GM19035 (cell line): ENCODE measurements around the gene SPATS1.

Source experiments
- ATAC-seq: cut with Tn5 transposase; IDR thresholded peaks from one replicate; pipeline ENCODE4 v1.9.1; 2021; ENCODE audit not compliant: unreplicated experiment

The SPATS1 gene, protein sequence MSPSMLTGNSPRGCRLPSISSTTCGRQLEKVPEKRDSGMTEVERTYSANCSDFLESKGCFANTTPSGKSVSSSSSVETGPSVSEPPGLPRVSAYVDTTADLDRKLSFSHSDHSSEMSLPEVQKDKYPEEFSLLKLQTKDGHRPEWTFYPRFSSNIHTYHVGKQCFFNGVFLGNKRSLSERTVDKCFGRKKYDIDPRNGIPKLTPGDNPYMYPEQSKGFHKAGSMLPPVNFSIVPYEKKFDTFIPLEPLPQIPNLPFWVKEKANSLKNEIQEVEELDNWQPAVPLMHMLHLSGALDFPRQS

DNA sequence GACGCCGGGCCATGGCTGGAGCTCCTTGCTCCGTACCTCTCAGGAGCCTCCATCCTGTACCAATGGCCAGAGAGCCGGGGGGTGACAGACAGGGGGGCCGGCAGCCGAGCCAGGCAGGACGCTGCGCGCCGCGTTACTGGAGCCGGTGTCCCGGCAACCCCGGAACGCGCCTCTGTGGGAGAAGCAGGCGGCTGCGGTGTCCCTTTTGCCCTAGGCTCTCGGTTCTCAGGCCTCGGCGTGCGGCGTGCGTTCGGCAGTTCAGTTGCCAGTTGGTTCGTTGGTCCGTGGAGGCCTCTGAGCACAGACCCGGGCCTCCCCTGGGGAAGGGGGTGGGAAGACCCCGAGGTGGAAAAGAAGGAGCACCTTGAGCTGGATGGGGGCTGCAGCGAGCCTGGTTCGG is at the start of gene SPATS1:
Gene SPATS1 (plus strand): TSS at position 162 of the 400 bp plus-strand sequence. CDS start 446 bp downstream, outside the sequence.
- ATAC-seq = no peak

DNA sequence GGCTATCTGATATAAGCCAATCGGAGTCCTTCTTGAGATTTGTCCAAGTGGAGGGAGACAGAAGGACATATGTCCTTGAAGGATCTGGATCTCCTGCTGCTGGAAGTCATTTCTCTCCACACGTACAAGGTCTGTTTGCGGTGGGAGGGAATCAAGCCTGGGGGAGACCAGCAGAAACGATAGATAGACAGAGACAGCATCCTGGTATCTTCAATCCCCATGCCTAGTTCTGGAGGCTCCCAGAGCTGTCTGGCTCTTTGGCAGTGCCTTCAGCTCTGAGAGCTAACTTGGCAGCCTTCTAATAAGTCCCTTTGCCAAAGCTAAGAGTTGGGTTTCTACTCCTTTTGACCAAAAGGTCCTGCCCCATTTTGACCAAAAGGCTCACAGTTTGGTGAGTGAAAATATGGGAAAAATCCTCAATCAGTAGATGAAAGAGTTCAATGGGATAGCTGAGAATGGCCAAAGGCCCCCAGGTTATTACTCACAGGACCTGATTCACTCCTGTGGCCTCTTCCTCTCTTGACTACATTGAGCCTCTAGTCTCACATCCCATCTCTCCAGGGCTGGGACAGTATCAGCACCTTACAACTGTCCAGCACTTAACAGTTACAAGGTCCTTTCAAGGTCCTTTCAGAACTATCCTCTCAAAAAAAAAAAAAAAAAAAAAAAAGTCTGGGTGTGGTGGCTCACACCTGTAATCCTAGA is 49.6 kb upstream of the SPATS1 start:
- ATAC-seq = no peak

DNA sequence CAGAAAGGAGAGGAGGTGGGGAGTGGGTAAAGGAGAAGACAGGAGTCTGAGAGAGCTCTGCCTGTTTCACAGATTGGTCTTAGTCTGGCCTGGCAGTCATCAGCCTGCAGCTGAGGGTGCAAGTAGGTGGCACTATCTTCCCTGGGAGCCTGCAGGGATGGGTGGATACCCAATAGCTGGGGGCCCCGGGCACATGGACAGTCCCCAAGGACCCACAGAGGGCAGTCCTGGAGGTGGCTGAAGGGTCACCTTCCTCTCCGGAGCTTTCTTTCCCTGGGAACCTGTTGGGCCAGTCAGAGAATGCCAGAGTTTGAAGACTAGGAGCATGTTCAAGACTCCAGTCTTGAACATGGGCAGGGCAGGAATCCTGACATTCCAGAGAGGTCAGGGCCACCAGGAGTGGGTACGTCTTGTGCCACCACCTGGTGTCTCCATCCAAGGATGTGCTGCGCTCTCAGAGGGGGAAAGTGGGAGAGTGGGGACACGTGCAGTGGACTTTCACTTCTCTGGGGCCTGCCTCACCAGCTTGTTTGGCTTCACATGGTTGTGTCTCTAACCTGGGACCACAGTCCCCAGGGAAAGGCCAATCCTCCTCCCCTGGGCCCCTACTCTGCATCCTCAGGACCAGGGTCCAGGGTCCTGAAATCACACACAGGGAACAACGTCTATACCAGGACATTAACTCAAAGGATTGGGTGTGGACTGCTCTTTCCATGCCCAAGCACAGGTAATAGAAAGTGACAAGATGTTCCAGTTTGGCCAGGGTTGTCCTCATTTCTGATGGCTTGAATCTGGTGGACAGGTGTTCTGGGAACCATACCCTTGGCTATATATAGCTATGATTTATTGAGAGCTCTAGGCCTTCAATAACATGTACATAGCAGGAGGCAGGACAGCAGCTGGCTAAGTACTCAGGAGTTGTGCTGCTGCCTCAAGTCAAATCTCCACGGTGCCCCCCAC is 47.3 kb upstream of the SPATS1 start:
- no peak for ATAC-seq

DNA sequence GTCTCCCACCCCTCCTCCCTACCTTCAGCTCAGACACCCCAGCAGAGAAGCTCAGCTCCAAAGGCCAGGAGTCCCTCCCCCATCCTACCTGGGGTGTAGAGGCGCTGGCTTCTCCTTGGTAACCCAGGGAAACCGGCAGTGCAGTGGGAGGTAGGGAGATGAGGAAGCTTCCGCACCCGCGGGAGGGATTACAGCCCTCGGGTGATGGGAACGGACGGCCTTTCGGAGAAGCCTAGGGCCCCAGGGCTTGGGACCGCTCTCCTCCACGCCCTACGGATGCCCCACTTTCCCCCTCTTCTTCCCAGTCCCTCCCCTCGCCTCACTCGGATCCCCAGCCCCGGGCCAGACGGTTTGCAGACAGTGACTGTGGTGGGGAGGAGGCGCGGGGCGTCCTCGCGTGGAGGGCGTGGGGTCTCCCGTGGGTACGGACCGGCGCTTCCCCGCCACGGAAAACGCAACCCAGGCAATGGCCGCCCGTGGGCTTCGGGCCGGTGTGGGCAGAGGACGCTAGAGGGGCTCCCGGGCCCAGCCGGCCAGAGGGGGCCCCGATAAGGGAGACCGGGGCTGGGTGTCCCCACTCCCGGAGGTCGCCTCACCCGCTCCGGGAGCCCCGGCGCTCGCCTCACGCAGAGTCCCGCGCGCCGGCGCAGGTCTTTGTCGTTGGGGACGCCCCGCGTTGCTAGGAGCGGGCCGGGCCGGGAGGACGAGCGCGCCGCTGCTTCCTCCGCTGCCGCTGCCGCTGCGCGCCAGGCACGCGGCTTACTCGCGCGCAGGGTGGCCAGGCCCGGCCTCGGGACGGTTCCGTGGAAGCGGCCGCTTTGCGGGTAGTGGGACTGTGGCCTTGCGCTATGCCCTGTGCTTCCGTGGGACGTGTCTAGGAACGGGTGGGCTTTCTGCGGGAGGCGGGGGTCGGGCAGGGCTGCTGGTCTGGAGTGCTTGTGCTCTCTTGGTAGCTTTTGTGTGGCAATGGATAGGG is 45.1 kb upstream of the SPATS1 start:
- ATAC-seq = no peak

DNA sequence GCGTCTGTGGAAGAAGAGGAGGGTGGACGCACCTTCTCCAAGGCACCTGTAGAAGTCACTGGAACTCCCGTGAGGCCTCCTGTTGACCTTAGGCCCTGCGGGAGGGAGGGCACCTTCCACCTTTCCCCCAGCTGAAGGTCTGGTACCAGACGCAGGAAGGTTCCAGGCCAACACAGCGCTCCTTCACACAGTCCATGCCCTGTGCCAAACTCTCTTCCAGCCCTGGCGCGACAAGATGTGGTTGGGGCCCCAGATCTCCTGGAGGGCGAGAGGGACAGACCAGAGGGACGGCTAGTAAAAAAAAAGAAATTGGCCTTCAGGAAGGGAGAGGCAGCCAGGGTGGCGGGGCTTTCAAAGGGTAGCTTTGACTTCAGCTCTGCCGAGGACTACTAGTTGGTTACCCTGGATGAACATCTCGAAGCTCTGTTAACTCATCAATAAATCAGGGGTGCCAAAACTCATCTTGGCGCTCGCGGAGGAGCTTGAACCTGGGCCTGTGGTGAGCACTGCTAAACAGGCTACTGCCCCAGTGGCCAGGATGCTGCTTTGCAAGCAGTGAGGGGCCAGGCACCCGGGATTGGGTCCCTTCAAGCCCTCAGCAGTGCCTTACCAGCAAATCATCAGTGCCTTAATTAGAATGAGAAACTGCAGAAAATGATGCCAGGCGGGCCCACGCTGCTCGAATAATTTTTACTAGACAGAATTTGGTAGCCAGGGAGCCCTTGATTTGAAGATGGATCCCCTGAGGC is 44.2 kb upstream of the SPATS1 start:
- ATAC-seq = no peak

DNA sequence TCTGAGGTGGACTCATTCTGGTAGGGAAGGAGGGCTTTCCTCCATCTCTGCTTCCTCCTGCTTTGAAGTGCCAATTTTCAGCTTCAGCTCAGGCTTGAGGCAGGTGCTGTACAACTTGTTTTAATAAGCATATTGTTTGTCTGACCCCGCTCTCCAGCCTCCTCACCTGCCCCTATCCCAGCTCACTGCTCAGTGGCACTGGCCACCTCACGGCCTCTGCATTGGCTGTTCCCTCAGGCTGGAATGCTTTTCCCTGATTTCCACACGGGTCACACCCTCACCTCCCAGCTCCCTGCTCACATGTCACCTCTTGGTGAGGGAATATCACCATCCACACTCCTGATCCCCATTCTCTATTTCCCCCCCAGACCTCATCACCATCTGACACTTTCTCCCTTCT is 43.6 kb upstream of the SPATS1 start:
- ATAC-seq = no peak

DNA sequence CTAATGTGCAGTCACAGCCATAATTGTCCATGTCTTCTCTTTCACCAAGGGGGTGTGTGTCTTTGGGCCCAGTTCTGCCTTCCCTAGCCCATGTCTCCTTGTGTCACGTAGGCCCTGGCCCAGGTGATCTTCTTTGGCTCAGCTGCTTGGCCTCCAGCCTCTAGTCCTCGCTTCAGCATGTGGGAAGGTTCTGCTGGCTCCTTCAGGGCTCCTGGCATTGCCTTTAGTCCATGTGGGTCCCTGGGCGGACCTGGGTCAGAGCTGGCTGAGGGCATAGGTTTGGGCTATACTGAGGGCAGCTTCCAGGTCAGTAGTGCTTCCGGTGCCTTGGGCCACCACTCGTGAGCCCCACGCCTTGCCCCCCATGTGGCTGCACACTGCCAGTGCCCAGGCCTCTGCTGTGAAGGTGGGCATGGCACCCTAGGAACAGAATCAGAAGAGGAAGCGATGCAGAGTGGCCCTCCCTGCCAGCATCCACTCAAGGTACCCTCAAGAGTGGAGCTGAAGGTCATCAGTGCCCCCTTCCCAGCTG is 42.1 kb upstream of the SPATS1 start:
- no peak for ATAC-seq

DNA sequence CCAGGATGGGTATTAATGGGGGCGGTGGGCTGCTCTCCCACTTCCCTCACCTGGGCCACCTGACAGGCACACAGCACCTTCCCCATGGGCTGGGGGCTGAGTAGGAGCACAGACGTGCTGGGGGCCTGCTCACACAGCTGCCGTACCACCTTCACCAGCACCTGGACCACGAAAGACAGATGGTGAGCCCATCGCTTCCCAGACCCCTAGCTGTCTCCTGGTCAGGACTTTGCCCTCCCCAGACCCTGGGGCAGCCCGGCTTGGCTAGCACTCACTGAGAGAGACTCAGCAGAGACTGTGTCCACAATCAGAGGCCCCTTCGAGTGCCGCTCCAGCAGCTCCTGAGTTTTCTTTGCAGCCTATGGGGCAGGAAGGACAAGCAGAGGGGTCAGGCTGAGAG is 41.3 kb upstream of the SPATS1 start:
- ATAC-seq = no peak

DNA sequence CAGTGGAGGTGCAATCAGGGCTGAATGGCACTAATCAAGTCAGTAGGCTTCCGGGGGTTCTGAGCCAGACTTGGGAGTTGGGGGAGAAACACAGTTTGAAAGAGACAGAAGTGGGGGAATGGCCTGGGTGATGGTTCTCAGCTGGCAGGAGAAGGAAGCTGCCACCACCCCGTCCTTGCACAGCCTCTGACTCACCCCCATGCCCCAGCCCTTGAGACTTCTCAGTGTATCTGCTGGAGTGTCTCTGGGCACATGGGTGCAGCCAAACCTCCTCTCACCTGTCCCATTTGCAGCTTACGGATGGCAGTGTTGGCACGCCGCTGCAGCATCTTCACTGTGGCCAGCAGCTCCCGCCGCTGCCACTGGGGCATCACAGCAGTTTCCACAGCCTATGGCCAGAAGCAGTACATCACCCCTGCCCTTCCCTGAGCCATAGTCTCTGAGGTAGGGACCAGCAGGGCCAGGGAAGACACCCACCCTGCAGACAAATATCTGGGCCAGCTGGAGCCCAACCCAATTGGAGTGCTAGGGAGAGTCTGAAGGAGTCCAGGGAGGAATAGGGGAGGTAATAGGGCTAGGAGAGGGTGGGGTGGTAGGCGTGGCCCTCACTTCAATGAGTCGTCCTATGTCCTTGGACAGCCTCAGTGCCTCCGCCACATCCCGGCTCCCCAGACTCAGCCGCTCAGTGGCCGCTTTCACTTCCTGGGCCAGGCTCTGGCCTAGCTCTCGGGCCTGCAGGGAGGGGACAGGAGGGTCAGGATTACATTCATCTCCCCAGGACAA is 40.5 kb upstream of the SPATS1 start:
- ATAC-seq = no peak

DNA sequence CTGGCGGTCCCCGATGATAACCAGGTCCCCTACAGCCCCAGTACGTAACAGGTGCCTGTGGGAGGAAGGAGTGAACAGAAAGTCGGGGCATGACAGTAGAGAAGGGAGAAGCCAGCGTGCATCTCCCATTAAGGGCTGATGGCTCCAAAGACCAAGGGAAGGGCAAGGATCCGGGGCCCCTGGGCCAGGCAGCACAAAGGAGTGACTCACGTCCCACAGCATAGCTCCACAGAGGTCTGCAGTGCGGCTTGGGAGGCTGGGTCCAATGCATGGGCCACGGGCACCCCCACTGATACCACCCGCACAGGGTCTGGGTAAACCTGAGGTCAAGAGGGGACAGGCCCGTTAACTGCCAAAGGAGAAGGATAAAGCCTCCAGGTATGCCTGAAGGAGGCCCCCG is 39.6 kb upstream of the SPATS1 start:
- ATAC-seq = no peak

DNA sequence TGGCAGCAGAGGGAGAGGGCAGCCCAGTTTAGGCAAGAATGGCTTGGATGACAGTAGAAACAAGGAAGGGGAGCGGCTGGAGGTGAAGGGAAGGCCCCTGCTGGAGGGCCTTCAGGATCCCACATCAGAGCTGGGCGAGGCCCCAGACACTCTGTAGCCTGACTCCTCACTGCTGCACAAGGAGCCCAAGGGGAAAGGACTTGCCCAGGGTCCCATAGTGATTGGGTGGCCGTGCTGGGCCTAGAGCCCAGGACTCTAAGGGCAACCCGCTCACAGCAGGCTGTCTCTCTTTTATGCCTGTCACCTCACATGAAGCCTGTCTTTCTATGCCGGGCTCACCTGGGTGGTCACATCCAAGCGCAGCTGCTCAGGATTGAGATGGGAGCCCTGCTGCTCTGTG is 38.6 kb upstream of the SPATS1 start:
- ATAC-seq = no peak

DNA sequence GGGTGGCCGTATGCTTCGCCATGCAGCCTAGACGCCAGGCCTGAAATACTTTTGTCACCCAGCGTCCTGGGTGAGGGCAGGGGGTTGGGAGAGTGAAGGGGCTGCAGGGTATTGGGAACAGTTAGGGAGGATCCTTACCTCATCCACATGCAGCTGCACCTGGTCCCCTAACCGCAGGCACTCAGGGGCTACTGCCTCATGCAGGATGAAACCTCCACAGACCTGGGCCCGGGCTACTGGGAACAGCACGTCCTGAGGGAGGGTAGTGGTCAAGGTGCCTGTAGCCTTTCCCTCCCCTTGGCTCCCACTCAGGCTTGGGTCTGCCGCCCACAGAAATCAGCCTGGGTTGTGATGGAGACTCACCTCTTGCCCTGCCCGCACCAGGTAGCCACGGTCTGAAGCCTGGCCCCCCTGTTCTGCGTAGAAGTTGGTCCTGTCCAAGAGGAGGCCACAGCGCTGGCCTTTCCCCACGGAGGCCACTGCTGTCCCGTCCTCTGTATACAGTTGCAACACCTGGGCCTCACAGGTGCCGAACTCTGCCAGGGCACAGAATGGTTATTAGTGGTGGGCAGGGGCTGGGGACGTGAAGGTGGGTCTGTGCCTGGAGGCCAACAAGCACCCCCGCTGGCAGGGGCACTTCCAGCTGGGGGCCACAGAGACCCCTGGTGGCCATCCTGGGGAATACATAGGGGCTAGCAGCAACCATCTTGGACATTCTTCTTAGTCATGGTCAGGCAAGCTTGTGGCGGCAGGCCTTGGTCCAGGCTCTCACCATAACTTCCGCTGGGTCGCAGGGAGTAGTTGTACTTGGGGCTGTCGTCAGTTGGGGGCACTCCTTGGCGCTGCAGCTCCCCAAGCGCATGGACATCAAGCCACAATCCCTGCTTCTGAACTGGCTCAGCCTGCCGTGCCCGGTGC is 37.9 kb upstream of the SPATS1 start:
- ATAC-seq = no peak

DNA sequence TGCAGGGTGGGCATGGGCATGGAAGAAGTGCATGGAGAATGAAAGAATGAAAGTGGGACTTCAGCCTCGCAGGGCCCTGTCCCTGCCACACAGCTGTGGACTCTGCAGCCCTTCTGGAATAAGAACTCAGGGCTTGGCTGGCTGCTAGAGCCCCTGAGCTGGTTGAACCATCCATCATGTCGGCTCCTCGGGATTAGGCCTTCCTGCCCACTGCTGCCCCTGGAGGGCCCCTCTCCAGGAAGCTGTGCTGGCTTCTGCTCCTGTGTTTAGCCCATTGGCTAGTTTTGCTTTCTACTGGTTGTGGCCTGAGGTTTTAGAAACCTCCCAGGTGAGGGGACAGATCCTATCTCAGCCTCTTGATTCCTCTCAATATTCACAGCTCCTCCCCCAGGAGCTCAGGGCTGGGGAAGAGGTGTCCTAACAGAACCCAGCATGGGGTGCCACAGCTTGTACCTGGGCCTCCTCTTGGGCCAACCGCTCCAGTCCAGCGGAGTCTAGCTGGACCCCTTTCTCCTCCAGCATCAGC is 37.2 kb upstream of the SPATS1 start:
- ATAC-seq = no peak

DNA sequence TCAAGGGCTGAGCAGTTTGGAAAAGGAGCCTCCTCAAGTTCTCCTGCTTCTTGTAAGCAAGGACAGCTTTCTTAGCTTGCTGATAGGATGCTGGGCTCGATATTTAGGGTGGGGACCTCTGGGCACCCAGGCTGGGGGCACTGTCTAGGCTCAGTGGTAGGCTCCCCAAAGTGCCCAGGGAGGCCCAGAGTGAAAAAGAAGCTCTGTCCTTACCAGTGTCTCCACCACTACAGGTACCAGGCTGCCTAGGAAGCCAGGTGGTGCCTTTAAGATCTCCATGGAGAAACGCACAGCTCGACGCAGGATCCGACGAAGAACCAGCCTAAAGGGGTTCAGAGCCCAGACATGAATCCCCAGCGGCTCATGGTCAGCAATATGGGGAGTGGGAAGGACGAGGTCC is 35.7 kb upstream of the SPATS1 start:
- ATAC-seq = no peak

DNA sequence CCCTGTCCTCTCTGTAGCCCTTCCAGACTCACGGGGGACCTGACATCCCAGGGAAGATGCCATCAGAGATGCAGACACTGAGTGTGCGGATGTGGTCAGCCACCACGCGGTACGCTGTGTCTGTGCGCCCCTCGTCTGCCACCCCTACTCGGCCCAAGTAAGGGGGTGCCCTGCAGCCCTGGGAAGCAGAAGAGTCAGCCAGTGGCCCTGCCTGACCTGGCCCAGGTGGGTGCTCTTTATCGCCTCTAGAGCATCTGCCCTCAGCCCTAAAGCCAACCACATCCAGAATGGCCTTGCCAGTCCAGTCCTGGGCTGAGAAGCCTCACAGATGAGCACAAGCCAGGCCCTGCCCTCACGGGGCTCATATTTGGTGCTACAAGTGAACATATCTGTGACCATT is 35.2 kb upstream of the SPATS1 start:
- no peak for ATAC-seq

DNA sequence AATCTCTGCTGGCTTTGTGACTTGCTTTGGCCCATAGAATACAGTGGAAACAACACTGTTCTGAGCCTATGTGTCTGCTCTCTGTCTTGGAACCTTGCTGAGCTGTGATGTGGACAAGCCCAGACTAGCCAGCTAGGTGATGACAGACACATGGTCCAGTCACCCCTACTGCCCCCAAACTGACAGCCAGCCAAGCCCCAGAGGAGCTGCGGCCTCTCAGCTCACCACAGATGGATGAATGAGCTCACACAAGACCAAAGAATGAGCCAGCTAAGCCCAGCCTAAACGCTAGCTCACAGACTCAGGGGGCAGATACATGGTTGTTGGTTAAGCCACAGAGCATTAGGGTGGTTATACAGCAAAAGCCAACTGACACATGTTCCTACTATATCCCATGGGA is 33.4 kb upstream of the SPATS1 start:
- ATAC-seq = no peak

DNA sequence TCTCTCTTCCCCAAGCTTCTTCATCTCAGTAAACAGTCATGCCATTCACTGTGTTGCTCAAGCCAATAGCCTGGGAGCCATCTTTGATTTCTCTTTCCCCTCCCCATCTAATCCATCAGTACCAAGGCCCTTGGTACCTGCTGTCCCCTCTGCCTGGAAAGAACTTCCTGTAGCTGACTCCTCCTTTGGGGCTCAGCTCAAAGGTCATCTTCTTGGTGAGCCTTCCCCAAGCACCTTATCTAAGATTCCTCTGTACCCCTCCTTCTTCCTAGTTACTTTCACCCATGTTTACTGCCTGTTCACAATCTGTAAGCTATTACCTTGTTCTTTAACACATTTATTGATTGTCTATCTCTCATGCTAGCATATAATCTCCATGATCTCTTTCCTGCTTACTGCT is 32.8 kb upstream of the SPATS1 start:
- no peak for ATAC-seq
